ENCODE measurements around the gene GRIK3.

DNA sequence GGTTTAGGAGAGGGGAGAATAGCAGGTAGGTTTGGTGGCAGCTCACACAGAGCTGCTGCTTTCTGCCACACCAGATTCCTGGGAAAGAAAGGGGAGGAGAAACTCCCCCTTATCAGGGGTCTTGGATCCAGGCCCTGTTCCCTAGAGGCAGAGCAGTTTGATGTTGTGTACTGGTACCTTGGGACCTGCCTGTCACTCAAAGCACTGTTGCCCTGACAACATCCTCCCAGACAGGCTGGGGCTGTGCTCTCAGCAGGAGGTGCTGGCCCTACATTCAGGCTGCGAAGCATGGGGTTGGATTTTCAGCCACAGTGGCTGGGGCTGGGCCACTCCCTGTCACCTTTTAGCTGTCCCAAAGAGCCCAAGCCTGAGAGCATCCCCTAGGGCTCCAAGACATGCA is 188.0 kb downstream of the GRIK3 start:
- TF ChIP-seq, protein P1, sequence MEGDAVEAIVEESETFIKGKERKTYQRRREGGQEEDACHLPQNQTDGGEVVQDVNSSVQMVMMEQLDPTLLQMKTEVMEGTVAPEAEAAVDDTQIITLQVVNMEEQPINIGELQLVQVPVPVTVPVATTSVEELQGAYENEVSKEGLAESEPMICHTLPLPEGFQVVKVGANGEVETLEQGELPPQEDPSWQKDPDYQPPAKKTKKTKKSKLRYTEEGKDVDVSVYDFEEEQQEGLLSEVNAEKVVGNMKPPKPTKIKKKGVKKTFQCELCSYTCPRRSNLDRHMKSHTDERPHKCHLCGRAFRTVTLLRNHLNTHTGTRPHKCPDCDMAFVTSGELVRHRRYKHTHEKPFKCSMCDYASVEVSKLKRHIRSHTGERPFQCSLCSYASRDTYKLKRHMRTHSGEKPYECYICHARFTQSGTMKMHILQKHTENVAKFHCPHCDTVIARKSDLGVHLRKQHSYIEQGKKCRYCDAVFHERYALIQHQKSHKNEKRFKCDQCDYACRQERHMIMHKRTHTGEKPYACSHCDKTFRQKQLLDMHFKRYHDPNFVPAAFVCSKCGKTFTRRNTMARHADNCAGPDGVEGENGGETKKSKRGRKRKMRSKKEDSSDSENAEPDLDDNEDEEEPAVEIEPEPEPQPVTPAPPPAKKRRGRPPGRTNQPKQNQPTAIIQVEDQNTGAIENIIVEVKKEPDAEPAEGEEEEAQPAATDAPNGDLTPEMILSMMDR (IDR thresholded peaks at IDR 0.05) = no peak
- TF ChIP-seq POLR2A (IDR thresholded peaks at IDR 0.05) = no peak
